C1 segment of cervical spinal cord (tissue), 14 donors: Measurements from ENCODE around the gene FAF1.
"Not testable (repeated sequence)": the region's sequence is repeated elsewhere in the genome, so short reads cannot be mapped to it uniquely, and the experiment has no call there.

ENCODE experiments used
- DNase-seq, 14 donors: peaks; one replicate each; lab custom pipeline; 2025; lab: John Stamatoyannopoulos, UW

The FAF1 gene

DNA sequence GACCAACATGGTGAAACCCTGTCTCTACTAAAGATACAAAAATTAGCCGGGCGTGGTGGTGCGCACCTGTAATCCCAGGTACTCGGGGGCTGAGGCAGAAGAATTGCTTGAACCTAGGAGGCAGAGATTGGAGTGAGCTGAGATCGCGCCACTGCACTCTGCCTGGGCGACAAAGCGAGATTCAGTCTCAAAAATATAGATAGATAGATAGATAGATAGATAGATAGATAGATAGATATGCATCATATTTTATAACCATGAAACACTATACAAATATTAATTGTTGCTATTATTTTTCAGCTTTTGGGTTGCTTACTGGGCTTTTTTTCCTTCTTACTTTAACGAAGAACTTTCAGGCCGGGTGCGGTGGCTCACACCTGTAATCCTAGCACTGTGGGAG lies 4.8 kb upstream of the FAF1 start:
- no peak for DNase-seq

DNA sequence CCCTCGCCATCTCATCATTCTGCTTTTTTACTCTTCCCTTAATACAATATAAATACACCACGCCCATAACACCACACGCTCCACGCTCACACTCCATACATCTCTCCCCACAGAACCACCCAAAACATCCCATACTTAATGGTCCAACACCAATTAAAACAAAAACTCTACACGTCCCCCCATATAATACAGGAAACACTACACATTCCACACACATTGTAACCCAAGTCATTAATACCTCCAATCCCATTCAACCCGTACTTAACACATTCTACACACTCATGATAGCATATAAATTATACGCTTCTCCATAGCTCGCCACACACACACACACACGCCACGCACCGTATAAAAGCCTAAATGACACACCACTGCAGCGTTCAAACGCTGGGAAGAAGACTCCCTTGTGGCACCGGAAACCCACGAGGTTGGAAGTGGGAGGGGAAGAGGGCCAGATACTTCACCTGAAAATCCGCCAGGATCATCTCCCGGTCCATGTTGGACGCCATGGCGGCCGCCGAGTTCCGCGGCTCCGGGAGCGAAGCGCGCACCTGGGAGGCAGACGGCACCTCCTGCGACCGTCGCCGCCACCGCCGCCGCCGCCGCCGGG lies 659 bp downstream of the FAF1 start:
- peak in 1 of 14 donors; percentile 48 for DNase-seq

DNA sequence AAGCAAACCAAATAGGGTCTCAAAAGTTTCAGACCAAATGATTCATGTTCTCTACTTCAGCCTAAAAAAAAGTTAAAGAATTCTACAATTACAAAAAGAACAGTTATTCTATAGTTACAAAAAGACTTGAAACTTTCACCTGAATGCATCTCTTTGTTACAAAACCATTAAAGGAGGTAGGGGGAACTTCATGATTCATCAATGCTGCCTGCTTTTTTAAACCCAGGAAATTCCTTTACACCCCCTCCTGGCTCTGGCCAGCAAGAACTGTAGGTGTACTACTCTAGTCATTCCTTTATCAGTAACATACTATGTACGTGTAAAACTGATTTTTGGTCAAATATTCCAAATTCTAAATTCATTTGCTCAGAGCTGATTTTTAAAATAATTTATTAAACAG lies 5.0 kb downstream of the FAF1 start:
- DNase-seq: no peak

DNA sequence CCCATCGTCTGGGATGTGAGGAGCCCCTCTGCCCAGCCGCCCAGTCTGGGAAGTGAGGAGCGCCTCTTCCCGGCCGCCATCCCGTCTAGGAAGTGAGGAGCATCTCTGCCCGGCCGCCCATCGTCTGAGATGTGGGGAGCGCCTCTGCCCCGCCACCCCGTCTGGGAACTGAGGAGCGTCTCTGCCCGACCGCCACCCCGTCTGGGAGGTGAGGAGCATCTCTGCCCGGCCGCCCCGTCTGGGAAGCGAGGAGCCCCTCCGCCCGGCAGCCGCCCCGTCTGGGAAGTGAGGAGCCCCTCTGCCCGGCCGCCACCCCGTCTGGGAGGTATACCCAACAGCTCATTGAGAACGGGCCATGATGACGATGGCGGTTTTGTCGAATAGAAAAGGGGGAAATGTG lies 7.5 kb downstream of the FAF1 start:
- DNase-seq: not testable (repeated sequence)

DNA sequence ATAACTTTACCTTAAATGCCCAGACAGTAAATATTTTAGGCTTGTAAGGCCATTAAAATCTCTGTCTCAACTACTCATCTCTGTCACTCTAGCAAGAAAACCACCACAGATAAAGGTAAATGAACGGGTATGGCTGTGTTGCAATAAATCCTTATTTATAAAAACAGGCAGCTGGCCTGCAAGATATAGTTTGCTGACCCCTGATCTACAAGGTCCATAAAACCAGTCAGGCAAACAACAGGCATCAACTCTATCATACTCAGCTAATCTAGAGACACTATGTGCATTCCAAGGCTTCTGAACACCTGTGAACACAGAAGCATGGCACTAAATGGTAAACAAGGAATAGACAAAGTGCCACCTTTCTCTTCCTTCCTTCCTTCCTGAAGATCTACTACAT lies 9.7 kb downstream of the FAF1 start:
- no peak for DNase-seq

DNA sequence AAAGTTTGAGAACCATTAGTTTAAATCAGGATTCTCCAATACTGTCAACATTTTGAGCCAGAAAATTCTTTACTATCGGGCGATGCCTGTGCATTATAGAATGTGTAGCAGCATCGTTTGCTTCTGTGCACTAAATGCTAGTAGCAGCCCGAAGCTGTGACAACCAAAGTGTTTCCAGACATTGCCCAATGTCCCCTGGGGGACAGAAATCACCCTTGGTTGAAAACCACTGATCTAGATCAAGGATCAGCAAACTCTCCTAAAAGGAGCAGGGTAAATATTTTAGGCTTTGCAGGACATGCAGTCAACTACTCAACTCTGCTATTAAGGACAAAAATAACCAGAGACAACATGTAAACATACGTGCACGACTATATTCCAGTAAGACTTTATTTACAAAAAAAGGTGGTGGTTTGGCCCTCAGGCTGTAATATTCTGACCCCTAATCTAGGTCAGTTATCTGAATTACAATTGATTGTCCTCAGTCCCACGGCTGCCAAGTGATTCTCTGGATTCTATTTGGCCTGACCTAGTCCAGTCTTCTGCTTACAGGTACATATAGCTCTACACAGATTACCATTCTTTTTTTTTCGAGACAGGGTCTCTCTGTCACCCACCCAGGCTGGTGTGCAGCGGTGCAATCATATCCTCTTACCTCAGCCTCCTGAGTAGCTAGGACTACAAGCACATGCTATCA lies 10.6 kb downstream of the FAF1 start:
- no peak for DNase-seq

DNA sequence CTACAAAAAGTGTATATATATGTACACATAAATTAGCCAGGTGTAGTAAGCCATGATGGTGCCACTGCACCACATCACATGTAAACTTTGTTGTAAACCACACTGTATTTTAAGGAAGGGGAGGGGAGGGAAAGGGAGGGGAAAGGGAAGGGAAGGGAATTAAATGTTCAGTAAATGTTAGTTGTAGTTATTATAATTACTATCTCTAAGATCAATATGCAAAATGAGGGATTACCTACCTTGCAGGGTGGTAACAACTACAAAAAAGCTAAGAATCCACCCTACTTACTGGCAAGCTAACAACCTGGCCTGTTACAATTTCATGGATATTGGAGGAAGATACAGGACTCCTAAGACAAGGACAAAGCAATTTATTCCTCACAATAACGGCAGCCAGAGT lies 17.7 kb downstream of the FAF1 start:
- DNase-seq: no peak

DNA sequence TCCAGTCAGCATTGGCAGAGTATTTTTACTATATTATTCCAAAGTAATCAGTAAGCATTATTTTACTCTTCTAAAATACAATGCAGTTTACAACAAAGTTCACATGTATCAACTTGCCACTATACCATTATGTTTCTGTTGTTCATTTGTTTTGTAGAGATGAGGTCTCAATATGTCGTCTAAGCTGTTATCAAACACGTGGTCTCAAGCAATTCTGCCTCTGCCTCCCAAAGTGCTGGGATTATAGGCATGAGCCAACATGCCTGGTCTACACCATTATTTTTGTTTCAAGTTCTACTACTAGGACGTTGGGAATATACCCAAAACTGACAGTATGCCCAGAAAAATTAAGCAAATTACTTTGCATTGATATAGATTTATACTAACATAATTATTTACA lies 19.8 kb downstream of the FAF1 start:
- DNase-seq: no peak

DNA sequence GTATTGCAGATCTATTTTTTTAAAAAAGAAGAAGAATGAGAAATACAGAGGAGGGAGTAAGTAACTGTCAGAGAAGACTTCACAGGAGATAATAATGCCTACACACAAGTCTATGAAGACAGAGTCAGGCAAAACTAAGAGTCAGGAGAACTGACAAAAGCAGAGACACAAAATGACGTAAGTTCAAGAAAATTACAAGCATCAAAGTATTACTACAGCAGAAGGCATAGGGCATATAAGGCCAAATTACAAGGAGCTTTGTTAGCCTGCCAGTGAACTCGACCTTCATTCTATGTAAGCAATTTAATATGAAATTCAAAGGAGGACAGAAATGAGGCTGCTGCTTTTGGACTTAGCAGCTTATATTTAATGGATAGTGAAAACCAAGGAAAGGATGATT lies 23.7 kb downstream of the FAF1 start:
- no peak for DNase-seq

DNA sequence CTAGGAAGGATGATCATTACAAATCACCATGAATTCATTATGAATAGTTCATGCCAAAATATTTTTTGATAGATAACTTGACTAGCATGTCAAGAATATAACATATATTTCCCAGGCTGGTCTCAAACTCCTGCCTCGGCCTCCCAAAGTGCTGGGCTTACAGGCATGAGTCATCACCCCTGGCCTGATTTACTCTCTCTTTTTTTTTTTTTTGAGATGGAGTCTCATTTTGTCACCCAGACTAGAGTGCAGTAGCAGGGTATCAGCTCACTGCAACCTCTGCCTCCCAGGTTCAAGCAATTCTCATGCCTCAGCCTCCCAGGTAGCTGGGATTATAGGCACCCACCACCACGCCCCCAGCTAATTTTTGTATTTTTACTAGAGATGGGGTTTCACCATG lies 24.8 kb downstream of the FAF1 start:
- not testable (repeated sequence) for DNase-seq

DNA sequence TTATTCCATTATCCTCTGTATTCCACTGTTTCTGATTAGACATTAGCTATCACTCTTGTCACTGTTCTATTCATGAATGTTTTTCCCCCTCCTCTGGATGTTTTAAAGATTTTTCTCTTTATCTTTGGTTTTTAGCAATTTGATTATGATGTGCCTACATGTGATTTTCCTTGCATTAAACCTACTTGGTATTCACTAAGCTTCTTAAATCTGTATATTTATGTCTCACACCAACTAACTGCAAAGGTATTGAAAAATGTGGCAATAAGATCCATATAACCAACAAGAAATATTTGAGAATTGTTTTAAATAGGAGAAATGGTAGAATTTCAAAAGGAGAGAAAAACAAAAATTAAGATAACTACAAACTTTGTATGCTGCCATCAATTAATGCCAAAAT lies 25.2 kb downstream of the FAF1 start:
- DNase-seq: no peak

DNA sequence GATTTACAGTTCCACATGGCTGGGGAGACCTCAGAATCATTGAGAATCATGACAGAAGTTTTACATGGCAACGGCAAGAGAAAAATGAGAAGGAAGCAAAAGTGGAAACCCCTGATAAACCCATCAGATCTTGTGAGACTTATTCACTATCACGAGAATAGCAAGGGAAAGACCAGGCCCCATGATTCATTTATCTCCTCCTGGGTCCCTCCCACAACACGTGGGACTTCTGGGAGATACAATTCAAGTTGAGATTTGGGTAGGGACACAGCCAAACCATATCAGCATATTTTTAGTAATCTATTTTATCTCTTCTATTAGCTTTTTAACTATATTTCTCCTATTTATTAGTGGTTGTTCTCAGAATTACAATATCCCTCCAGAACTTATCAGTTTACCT lies 26.3 kb downstream of the FAF1 start:
- DNase-seq: not testable (repeated sequence)

DNA sequence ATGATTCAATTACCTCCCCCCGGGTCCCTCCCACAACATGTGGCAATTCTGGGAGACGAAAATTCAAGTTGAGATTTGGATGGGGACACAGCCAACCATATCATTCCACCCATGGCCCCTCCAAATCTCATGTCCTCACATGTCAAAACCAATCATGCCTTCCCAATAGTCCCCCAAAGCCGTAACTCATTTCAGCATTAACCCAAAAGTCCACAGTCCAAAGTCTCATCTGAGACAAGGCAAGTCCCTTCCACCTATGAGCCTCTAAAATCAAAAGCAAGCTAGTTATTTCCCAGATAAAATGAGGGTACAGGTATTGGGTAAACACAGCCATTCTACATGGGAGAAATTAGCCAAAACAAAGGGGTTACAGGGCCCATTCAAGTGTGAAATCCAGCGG lies 28.0 kb downstream of the FAF1 start:
- DNase-seq: not testable (repeated sequence)

DNA sequence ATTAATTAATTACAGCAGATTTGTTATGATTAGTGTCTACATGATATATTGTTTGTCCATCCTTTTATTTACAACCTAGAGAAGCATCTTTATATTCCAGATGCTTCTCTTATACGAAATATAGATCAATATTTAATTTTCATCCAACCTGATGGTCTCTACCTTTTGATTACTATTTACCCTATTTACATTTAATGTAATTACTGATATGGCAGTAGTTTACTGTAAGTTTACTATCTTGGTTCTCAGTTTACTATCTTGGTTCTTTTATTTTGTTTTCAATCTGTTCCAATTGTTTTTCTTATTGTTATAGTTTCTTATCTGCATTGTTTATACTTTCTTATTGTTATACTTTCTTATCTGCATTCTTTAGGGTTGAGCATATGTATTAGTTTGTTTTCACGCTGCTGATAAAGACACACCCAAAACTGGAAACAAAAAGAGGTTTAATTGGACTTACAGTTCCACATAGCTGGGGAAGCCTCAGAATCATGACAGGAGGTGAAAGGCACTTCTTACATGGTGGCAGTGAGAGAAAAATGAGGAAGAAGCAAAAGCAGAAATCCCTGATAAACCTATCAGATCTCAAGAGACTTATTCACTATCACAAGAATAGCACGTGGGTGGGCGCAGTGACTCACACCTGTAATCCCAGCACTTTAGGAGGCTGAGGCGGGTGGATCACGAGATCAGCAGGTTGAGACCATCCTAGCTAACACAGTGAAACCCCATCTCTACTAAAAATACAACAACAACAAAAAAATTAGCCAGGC lies 28.9 kb downstream of the FAF1 start:
- no peak for DNase-seq

DNA sequence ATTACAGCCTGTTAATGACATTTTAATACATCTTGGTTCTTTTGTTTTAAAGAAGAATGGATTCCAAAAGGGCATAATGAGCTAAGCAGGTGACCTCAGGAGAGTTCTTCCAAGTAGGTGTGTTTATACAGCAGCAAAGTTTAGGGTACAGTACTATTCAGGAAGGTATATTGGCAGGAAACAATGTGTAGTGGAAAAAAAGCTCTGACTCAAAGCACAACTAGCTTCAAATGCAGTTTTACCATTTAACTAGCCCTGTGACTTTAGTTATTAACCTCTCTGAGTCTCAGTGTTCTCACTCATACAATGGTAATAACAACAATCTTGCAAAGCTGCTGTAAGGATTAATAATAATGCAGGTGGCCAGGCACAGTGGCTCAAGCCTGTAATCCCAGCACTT lies 29.9 kb downstream of the FAF1 start:
- DNase-seq: no peak

DNA sequence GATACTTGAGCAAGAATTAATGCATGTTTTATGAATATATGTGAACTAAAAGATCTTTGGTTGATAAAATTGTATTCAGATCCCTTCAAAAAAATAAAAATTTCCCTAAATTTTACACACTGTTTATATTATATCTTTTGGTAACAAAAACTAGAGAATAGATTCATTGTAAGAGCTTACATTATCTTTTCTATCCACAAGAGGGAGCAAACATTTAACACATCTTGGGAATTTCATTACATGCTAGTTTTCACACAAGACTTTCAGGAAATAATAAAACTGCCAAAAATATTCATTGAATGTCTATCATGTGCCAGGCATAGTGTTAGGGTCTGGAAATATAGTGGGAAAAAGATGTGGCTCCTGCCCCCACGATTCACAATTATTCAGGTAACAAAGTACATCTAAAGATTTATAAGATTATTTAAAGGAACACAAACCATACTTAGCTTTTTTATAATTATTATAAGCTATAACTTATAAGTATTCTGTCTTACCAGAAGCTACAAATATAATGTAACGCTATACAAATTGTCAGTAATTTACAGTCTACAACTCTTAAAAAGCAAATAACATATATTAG lies 30.6 kb downstream of the FAF1 start:
- no peak for DNase-seq

DNA sequence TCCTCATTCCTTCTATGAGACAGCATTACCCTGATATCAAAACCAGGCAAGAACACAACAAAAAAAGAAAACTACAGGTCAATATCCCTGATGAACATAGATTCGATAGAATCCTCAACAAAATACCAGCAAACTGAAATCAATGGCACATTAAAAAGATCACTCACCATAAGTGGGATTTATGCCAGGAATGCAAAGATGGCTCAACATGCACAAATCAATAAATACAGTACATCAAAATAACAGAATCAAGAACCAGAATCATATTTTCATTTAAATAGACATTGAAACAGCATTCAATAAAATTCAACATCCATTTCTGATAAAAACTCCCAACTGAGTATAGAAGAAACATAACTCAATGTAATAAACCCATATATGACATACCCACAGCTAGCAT lies 36.5 kb downstream of the FAF1 start:
- no peak for DNase-seq

DNA sequence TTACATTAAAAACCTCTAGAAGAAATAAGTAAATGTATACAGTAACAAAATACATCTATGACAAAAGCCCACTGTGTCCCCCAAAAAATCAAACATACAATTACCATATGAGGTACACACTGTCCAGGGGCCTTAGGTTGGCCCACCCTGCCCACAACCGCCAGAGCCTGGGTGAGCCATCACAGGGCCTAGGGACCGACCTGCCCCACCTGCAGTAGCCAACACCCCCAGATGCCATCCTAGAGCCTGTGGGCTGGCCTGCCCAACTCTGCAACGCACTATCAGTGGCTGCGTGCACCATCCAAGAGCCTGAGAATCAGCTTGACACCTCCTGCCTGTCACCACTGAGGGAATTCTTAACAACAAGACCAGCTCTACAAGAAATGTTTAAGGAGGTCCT lies 39.0 kb downstream of the FAF1 start:
- no peak for DNase-seq

DNA sequence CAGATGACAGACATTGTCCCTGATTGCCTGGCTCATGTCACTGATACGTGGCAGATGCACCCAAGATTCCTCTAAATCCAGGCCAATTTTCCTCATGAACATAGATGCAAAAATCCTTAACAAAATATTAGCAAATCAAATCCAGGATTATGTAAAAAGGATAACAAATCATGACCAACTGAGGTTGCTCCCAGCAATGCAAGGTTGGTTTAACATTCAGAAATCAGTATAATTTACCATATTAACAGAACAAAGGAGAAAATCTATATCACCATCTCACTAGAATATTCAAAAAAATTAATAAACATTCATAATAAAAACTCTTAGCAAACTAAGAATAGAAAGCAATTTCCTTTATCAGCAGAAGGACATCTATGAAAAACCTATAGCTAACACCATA lies 39.7 kb downstream of the FAF1 start:
- DNase-seq: no peak

DNA sequence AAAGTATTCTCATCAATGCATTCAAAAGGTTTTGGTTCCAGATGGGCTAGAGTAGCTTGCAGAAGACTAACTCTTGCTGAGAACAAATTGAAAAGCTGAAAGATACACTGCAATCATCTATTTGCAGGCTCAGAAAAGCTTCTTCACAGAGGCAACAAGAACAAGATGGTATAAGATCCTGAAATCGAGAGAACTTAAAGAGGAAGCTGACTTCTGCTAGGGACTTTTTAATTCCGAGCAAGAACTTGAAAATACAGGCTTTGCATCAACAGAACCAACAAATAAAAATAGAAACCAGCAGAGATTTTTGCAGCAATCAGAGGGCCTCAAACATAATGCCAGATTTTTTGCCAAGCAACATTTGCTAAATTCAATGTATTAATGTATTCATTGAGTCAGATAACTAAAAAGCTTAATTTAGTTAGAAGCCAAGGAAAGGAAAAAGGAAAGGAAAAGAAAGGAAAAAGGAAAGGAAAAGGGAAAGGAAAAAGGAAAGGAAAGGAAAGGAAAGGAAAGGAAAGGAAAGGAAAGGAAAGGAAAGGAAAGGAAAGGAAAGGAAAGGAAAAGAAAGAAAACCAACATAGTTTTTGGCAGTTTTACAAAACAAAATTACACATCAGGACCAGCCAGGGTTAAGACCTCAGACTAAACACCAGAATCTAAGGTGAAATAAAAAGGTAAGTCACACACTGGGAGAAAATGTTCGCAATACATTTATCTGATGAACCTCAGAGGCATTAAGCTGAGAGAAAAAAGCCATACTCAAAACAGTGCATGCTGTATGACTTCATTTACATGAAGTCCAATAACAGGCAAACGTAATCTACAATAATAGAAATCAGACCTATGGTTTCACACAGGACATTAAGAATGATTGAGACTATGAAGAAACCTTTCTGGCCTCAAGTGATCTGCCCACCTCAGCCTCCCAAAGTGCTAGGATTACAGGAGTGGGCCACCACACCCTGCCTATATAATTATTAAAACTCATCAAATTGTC lies 42.6 kb downstream of the FAF1 start:
- no peak for DNase-seq

DNA sequence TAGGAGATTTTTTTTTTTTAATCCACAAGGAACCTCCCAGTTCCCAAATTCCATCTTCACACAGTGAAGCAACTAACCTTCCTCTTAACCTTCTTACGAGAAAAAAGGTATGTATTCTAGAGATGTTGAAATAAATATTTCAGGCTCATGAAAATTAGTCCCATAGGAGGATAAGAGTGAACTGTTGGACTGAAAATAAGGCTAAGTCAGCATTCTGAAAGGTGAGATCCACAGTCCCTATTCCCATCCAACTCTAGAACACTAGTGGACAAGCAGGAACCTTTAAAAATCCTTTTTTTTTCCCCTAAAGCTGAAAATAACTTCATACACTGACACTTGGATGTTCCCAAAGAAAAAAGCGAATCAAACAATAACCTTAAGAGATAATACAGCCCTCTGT lies 44.4 kb downstream of the FAF1 start:
- DNase-seq: no peak
